ENCODE results near the gene RBFOX1. TPM values are rescaled to one million over a fixed set of nuclear protein-coding genes. Genes with fewer than 3 reads are reported as not detected.

RBFOX1 gene
- total and polyA plus RNA-seq, 2 donors (not counting 1 experiment from before 2014, with no cell fraction given) = not detected

GRCh38 chr16:7369204-7369603, 36.6 kb downstream of the RBFOX1 start:
- H3K4me1 ChIP-seq (ENCODE audit: control insufficient read depth in 2 of 2, insufficient read depth in 2 of 2, low read length in 2 of 2) = no peaks in the 10 kb centered on the region
- no peak for ATAC-seq (ENCODE audit: low read depth)

GRCh38 chr16:7372095-7372494, 39.5 kb downstream of the RBFOX1 start:
- Mint-ChIP-seq H3K27ac (no peak overlapping the region), H3K27me3 (no peaks in the 10 kb centered on the region), H3K4me3 (no peak overlapping the region), H3K4me1 (no peaks in the 10 kb centered on the region), H3K9me3 (ENCODE audit: insufficient read depth) (peaks cover 4% of the 10 kb centered on the region)
- no peak overlapping the region for H3K4me2 ChIP-seq (replicated peaks; ENCODE audit: low read depth, low read length, poor library complexity, severe bottlenecking)
- no peak overlapping the region for H3K27ac ChIP-seq (ENCODE audit: low read length in 2 of 2)
- H3K79me2 ChIP-seq (ENCODE audit: control insufficient read depth, insufficient read depth, low read length) = no peaks in the 10 kb centered on the region
- no peak for DNase-seq
- H3K9ac ChIP-seq (ENCODE audit: low read length) = no peak overlapping the region
- ChIA-PET POLR2A (no interaction called here), CTCF (no interaction called here)
- 100% methylated on average over 4 of the region's 4 CpGs for WGBS (ENCODE audit: insufficient coverage)
- TF ChIP-seq CTCF (IDR thresholded peaks at IDR 0.05) (no peak), EZH2 (IDR thresholded peaks at IDR 0.05; ENCODE audit: borderline replicate concordance, insufficient read depth, low read depth, low read length, poor library complexity, severe bottlenecking) (no peak)
- H3K4me3 ChIP-seq (ENCODE audit: control extremely low read depth in 1 of 5, extremely low read depth in 1 of 5, insufficient read depth in 1 of 5, low read depth in 2 of 5, low read length in 4 of 5) = no peak overlapping the region
- H2AFZ ChIP-seq (ENCODE audit: insufficient read depth, low read depth, low read length, poor library complexity, severe bottlenecking) = no peak overlapping the region
- no peaks in the 10 kb centered on the region for H3K4me1 ChIP-seq (ENCODE audit: control insufficient read depth in 2 of 2, insufficient read depth in 2 of 2, low read length in 2 of 2)
- no peak for ATAC-seq (ENCODE audit: low read depth)
- H4K20me1 ChIP-seq (ENCODE audit: control insufficient read depth, insufficient read depth, low read length, poor library complexity, severe bottlenecking) = no peaks in the 10 kb centered on the region
- H3K27me3 ChIP-seq (replicated peaks in 1 of 4; ENCODE audit: control extremely low read depth in 1 of 4, control insufficient read depth in 3 of 4, insufficient read depth in 4 of 4, low read length in 3 of 4) = no peaks in the 10 kb centered on the region
- intact Hi-C loops (cut with micrococcal nuclease) = no loop called here
- no peaks in the 10 kb centered on the region for H3K36me3 ChIP-seq (replicated peaks in 1 of 2; ENCODE audit: control extremely low read depth in 1 of 2, control insufficient read depth in 1 of 2, extremely low read depth in 1 of 2, insufficient read depth in 2 of 2, low read length in 1 of 2)
- peaks cover 0 to 2% (median 0%) of the 10 kb centered on the region in 3 donors for H3K9me3 ChIP-seq (ENCODE audit: control extremely low read depth in 1 of 3, control insufficient read depth in 2 of 3, insufficient read depth in 1 of 3, low read length in 2 of 3)

More at GRCh38 chr16:7369204-7369603, 36.6 kb downstream of the RBFOX1 start:
- no peak for DNase-seq
- peaks cover 0 to 9% (median 5%) of the 10 kb centered on the region in 3 donors for H3K9me3 ChIP-seq (ENCODE audit: control extremely low read depth in 1 of 3, control insufficient read depth in 2 of 3, insufficient read depth in 1 of 3, low read length in 2 of 3)
- H3K4me1 Mint-ChIP-seq = no peaks in the 10 kb centered on the region
- ChIA-PET CTCF (no interaction called here), POLR2A (no interaction called here)
- no peaks in the 10 kb centered on the region for H4K20me1 ChIP-seq (ENCODE audit: control insufficient read depth, insufficient read depth, low read length, poor library complexity, severe bottlenecking)
- no peak overlapping the region for H3K4me2 ChIP-seq (replicated peaks; ENCODE audit: low read depth, low read length, poor library complexity, severe bottlenecking)
- no peak overlapping the region for H3K27ac Mint-ChIP-seq
- H3K27me3 ChIP-seq (replicated peaks in 1 of 4; ENCODE audit: control extremely low read depth in 1 of 4, control insufficient read depth in 3 of 4, insufficient read depth in 4 of 4, low read length in 3 of 4) = no peaks in the 10 kb centered on the region
- intact Hi-C loops (cut with micrococcal nuclease) = no loop called here
- H3K9ac ChIP-seq (ENCODE audit: low read length) = no peak overlapping the region
- no peaks in the 10 kb centered on the region for H3K79me2 ChIP-seq (ENCODE audit: control insufficient read depth, insufficient read depth, low read length)
- peaks cover 5% of the 10 kb centered on the region for H3K9me3 Mint-ChIP-seq (ENCODE audit: insufficient read depth)
- no peak overlapping the region for H2AFZ ChIP-seq (ENCODE audit: insufficient read depth, low read depth, low read length, poor library complexity, severe bottlenecking)
- TF ChIP-seq EZH2 (IDR thresholded peaks at IDR 0.05; ENCODE audit: borderline replicate concordance, insufficient read depth, low read depth, low read length, poor library complexity, severe bottlenecking) (no peak), CTCF (IDR thresholded peaks at IDR 0.05) (no peak)
- no peaks in the 10 kb centered on the region for H3K36me3 ChIP-seq (replicated peaks in 1 of 2; ENCODE audit: control extremely low read depth in 1 of 2, control insufficient read depth in 1 of 2, extremely low read depth in 1 of 2, insufficient read depth in 2 of 2, low read length in 1 of 2)
- H3K4me3 Mint-ChIP-seq = no peak overlapping the region
- no peak overlapping the region for H3K27ac ChIP-seq (ENCODE audit: low read length in 2 of 2)
- no peaks in the 10 kb centered on the region for H3K27me3 Mint-ChIP-seq
- WGBS (ENCODE audit: insufficient coverage) = 18% methylated on average over 2 of the region's 4 CpGs
- H3K4me3 ChIP-seq (ENCODE audit: control extremely low read depth in 1 of 5, extremely low read depth in 1 of 5, insufficient read depth in 1 of 5, low read depth in 2 of 5, low read length in 4 of 5) = no peak overlapping the region
